ENCODE data around the gene CARD9.

The CARD9 gene

DNA sequence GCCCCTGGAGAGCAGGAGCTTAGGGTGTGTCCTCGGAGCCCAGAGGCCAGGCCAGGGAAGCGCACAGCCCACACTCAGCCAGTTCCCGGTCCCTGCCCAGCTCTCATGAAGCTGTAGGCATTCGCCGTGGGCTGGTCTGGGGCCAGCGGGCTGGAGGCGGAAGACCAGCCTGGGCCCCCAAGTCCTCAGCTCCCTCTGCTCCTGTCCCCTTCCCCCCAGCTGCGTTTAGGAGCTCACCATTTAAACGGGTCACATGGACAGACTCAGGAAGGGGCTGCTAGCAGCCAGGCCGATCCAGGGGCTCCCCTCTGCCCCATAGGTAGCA lies 27.4 kb downstream of the CARD9 start:
- no peak for DNase-seq

DNA sequence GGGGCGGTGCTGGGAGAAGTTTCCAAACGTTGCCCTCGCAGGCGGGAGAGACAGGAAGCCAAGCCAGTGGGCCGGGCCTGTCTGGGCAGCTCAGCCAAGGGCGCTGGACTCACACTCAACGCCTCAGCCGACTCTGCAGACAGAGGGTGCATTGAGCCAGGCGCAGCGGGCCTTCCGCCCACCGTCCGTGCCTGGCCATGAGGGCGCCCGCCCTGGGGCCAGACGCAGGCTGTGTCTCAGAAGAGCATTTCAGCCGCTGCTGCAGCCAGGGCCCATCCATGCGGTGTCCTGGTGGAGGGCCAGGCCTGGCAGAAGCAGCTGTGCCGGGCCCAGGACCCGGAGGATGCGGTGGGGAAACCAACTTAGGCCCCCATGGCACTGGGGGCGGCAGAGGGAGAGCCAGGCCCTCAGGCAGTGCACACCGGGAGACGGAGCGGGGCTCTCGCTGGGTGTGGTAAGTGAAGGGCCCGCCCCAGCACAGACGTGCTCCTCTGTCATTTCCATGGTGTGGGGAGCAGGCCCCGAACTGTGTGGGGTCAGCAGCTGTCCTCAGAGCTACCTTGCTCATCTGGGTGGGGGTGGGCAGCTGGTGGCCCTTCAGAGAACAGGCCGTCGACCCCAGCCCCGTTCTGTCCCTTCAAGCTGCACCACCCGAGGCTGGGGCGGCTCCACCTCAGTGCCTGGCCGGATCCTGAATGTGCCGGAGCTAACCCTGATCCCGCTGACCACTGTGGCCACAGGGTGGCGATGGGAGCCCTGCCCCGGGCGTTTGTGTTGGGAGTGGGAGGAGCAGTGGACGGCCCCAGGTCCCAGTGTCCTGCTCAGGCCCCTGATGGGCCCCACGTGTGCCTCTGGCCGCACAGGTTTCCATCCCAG lies 27.9 kb downstream of the CARD9 start:
- peak in 1 of 2 experiments; percentile 26 for DNase-seq

DNA sequence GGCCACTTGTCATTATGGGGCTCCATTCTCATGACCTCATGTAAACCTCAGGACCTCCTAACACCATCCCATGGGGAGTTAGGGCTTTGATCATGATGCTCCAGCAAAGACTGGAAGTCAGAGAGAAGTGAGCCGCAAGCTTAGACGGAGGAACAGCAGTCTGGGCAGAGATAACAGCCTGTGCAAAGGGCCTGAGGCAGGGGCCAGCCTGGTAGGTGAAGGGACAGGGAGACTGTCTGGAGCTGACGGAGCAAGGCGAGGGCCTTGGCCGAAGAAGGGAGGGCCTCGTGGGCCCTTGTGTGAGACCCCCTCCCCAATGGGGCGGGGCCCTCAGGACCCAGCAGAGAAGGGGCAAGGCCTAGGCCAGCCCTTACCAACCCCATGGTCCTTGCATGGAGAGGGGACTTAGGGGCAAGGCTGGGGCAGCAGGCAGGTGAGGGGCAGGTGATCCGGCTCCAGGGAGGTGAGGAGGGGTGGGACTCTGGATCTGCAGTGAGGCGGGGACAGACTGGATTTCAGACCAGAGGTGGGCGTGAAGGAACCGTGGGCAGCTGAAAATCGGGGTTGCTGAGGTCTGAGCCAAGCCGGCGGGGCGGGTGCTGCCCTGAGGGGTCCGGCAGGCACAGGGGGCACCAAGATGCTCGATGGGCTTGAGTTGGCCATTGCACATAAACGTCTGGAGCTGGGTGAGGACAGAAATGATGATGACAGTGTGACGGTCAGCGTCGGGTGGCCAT lies 28.8 kb downstream of the CARD9 start:
- DNase-seq = no peak

DNA sequence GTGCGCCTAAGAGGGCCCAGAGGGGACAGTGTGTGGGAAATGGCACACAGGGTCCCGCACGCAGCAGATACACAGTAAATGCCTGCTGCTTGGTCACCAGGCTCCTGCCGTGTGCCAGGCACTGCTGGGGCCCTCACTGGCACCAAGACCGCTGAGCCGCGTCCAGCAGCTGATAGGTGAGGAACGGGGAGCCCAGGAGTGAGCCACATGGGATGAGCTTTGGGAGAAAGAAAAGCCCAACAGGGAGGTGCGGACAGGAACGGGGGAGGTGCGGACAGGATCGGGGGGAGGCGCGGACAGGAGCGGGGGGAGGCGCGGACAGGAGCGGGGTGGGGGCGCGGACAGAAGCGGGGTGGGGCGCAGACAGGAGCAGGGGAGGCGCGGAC lies 29.6 kb downstream of the CARD9 start:
- no peak for DNase-seq

DNA sequence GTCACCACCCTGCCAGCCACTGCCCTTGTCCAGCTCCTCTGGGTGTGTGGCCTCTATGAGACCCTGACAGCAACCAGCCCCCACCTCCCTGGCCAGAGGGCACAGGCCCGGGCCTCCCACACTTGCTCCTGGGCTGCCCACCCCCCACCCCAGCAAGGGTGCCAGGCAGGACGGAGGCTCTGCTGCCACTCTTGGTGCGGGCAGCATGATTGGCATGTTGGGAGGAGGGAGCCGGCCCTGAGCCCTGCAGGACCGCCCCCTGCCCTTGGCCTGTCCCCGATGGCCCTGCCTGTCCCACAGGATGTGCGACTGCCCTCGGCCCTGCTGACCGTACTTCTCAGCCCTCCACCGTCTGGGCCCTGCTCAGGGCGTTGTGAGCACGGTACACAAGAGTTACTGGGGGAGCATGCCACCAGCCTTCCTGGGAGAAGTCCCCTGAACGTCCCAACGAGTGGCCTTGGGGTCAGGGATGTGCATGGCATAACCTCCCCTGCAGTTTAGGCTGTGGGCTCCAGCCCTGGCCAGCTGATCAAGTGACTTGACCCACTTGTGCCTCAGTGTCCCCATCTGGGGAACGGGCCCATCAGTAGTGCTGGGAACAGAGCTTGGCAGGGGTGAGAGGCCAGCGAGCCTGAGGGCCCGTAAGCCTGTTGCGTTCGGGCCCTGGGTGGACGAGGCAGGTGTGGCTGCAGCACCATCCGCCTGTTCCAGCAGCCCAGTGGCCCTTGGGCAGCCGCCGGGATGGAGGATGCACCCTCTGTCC lies 30.2 kb downstream of the CARD9 start:
- no peak for DNase-seq

DNA sequence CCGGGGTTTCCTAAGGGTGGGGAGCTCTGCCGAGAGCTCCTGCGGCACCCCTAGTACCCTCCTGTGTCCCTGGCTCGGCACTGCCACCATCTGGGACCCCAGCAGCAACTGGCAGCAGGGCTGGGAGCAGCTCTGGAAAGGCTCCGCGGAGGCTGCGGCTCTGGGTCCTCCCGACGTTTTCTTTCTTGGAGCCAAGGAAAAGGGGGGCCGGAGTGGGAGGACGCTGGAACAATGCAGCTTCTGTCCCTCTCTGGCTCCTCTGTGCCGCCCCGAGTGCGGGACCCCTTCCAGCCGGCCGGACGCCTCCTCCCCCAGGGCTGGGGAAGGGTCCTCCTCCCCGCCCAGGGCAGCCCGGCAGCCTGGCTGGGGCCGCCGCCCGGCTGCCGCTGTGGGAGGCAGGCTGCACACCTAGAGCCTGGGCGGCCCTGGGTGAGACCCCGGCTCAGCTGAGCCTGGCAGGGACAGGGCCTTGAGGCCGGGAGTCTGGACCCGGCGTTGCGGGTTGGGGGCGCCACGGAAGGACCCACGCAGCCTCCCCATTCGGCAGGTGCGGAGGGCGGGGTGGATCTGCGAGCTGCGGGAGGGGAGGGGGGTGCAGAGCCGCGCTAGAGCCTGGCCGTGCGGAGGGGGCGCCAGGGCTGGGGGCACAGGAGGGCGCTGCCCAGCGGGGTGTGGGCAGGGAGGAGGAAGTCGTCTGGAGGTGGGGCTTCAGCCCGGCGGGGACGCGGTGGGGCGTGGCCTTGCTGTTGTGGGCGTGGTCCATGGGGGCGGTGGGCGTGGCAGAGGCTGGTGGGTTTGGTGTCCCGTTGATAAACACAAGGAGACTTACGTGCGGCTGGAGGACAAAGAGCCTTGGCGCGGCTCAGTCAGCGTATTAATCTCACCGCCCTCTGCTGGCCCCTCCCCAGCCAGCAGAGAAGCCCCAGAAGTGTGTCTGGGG lies 31.0 kb downstream of the CARD9 start:
- peak in 1 of 2 experiments; percentile 28 for DNase-seq

DNA sequence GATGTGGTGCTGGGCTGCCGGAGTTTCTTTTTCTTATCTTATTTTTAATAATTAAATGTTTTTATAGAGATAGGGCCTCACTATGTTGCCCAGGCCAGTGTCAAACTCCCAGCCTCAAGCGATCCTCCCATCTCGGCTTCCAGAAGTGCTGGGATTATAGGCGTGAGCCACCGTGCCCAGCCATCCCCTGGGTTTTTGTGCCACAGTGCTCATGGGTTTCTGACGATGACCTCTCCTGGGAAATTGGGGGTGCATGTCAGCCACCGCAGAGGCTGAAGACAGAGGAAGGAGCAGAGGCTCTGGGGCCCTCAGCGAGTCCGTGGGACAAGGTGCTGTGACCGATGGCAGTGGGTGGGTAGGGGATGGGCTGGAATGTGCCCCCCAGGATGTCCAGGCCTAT lies 31.7 kb downstream of the CARD9 start:
- DNase-seq = no peak

DNA sequence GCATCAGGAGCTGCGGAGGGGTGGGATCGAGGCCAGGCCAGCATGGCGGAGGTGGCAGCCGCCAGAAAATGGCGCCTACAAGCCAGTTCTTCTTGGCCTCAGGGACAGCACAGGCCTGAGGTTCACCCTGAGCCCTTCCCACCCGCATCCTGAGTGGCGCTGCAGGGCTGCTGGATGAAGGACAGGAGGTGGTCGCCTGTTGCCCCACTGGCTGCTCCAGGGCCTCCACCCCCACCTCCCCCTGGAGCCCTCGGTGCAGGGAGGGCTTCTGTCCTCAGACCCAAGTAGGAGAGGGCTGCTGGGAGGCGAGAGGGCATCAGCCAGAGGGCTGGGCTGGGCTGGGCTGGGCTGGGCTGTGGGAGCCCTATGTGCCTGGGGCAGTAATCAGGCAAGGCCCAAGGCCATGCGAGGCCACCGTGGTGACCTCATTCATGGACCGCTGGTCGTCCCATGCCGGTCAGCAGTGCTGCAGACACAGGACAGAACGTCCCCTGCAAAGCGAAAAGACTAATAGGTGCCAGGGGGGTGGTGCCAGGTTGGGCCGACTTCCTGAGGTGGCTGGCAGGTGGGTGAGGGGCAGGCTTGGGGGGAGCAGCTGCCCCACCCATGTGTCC lies 32.3 kb downstream of the CARD9 start:
- DNase-seq = no peak

DNA sequence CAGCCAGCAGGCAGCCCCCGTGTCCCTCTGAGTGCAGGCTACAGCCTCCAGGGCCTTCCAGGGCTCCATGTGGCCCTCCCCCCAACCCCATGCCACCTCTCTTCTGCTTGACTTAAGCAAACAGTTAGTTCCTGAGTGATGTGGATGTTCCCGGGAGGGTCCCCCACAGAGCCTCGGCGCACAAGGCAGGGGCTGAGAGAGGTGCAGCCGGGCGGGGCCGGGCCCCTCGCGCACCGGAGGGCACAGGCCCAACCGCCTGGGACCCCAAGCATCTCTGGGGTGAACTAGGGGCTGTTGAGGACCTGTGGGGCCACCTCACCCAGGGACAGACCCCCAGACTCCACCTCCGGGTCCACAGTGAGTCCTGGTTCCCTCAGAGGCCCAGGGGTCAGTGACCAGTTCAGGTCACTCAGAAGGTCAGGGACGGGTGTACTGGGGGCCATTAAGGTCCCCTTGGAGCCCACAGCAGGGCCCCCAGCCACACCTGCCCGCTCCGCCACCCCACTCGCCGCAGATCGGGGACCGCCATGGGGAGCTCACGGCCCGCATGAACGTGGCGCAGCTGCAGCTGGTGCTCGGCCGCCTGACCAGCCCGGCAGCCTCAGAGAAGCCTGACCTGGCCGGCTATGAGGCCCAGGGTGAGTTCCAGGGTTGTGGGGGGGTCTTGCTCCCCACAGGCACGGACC lies 33.0 kb downstream of the CARD9 start:
- no peak for DNase-seq

DNA sequence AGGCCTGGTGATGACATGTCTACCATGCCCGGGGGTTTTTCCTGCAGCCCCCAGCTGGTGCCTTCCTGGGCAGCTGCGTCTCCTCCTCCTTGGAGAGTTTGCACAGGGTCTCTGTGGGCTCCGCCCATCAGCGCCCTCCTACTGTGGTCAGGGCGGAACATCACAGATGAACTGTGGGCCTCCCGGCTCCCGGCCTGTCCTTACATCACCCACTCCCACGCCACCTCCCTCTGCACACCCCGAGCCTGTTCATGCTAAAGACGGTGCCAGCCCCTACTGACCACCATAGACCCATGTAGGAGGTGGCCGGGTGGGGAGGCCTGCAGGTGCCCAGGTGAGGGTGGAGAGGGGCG lies 33.5 kb downstream of the CARD9 start:
- no peak for DNase-seq

DNA sequence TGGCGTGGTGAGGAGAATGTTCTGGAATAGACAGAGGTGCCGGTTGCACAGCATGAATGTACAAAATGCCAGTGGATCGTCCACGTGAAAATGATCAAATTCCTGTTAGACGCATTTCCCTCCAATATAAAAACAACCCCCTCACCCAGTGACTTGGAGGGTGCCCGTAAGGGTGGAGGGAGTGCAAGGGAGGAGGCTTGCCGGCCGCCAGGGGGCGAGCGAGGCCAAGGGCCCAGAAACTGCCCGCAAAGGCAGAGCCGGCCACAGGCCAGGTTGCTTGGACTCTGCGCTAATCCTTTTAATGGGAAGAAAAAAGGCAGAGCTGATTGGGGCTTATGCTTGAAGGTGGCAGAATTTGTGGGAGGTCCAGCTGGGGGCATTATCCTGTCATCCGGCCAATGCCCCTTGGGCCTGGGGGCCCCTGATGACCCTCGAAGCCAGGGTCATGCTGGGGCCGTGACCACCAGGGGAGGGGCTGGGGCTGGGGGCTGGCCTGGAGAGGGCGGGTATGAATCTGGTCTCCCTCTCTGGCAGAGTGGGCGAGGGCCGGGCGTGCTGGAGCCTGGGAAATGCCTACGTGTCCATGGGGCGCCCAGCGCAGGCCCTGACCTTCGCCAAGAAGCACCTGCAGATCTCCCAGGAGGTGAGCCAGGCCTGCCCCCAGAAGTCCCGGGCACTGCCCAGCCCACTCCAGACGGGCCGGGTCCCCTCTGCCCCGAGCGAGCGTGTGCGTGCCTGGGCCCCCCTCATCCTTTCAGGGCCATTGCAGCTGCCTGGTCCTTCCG lies 34.1 kb downstream of the CARD9 start:
- DNase-seq = peak; percentile 55 to 57

DNA sequence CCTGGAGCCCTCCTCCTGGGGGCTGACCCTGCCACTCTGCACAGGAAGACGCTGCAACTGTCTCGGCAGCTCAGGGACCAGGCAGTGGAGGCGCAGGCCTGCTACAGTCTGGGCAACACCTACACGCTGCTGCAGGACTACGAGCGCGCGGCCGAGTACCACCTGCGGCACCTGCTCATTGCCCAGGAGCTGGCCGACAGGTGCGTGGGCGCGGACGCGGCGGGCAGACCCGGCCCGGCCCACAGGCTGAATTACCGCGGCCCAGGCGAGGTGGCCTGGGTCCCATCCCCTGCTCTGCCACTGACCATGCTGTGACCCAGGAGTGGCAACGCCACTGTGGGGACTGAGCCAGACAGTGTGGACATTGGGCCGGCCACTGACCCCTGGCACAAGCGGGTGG lies 35.0 kb downstream of the CARD9 start:
- no peak for DNase-seq

DNA sequence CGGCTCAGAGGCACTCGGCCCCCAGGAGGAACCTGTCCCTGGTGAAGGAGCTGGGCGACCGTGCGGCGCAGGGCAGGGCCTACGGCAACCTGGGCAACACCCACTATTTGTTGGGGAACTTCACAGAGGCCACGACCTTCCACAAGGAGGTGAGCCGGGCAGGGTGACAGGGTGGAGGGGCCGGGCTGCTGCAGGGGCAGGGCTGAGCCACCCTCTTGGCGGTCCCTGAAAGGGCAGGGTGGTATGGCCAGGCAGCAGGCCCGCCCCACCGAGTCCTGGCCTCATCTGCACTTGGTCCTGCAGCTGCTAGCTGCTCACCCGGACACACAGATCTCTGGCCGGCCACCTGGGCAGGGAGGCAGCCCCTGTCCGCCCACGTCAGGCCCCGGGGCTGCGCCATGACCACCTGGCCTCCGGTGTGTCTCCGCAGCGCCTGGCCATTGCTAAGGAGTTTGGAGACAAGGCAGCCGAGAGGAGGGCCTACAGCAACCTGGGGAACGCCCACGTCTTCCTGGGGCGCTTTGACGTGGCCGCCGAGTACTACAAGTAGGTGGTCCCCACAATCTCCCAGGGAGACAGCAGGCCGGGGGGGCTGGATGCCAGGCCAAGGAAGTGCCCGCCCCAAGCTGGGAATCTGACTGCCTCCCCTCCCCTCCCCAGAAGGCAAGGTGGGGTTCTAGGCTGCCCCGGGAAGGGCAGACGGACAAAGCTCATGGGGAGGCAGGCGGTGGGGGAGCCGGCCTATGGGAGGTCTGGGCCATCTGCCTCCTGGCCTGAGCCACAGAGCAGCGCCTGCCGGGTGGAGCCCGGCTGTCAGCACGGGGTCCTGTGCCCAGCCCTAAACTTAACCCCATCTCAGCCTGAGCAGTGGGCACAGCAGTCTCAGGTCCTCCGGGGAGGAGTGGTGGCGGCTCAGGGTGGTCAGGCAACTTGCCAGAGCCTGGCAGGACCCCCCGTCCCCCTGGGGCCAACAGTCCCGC lies 35.8 kb downstream of the CARD9 start:
- no peak for DNase-seq

DNA sequence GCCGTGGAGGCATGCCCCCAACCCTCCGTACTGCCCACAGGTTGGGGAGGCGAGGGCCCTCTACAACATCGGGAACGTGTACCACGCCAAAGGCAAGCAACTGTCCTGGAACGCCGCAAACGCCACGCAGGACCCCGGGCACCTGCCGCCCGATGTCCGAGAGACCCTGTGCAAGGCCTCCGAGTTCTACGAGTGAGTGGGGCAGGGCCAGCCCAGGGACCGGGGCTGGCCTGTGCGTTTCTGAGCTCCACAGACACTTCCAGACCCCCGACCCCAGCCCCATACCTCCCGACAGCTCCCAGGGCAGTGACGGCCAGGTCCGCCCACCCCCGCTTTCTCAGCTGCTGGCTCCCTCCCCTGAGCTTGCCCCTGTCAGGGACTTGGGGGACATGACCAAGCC lies 36.6 kb downstream of the CARD9 start:
- DNase-seq = no peak

DNA sequence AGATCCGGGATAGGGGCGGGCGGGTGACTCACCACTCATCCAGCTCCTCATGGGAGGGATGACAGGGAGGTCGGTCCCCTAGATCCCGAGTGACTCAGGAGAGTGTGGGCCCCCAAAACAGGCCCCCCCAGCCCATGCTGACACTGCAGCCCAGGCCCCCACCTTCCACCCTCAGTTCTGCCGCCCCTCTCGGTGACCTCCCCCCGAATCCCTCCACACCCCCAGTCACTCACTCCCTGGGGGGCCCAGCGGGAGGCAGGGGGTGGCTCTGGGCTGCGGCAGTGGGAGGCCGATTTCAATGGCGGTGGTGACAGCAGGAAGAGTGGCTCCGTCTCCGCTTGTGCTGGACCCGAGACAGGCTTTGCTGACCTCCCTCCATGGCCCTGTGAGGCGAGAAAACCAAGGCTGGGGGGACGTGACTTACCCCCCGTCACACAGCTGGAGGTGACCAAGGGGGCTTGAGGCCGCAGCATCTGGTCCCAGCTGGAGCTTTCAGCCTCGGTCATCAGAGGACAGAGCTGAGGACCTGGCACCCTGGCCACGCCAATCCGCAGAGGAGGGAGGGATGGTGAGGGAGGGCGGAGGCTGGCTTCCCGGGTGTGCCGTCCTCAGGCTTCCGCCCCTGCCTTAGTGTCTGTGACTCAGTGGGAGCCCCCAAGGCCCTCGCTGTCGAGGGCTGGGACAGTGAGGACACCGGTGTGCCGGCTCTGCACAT lies 37.2 kb downstream of the CARD9 start:
- no peak for DNase-seq

DNA sequence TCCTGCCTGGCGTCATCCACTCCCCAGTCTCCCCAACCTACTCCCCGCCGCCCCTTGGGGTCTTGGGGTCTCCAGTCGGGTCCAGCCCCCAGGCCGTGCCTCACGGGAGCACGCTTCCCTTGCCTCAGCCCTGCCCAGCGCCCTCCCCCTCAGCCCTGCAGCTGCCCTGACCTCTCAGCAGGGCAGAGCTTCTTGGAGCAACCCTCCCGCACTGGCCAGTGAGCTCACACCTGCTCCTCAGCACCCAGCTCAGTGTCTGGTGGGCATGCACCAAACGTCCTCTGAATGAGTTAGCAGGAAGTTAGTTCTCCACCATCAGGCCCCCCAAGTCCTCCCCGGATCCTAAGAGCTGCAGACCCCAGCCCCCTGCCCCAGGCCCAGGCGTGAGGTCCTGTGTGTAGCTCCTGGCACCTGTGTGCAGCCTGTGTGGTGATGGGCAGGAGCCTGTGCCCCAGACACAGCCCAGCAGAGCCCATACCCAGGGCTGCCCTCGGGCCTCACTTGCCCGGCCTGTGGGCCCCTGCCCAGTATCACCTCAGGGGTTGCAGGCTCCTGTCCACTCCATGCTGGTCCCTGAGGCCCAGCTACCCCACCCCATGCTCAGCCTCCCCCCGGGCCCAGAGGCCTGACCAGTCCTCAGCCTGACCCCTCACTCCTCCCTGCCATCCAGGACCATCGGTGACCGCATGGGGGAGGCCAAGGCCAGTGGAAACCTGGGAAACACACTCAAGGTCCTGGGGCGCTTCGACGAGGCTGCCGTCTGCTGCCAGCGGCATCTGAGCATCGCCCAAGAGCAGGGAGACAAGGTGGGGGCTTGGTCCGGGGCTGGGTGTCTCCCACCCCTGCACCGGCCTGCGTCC lies 37.9 kb downstream of the CARD9 start:
- no peak for DNase-seq

DNA sequence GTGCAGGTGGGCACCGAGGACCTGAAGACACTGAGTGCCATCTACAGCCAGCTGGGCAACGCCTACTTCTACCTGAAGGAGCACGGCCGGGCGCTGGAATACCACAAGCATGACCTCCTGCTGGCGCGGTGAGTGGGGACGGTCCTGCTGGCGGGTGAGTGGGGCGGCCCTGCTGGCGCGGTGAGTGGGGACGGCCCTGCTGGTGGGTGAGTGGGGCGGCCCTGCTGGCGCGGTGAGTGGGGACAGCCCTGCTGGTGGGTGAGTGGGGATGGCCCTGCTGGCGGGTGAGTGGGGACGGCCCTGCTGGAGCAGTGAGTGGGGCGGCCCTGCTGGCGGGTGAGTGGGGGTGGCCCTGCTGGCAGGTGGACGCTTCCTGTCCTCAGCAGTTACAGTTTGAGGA lies 38.9 kb downstream of the CARD9 start:
- DNase-seq = no peak

DNA sequence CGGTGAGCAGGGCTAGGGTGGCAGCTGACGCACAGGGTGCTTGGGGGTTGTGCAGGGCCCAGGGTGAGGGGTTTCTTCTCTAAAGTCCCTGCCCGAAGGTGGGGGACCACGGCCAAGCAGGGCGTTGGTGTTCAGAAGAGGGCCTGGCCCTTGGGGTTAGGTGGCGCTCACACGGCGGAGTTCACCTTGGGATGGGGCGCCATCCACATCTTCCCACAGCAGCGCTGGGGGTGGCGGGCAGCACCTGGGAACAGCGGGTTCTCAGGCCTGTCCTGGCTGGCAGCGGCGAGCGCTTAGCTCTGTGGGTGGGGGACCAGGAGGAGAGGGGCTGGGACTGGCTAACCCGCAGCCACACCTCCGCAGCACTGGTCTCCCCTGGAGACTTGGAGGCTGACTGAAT lies 40.0 kb downstream of the CARD9 start:
- DNase-seq = no peak
